Panc1 (cell line): ENCODE data around the gene SNAP23. TPM values are rescaled to one million over a fixed set of nuclear protein-coding genes. Genes with fewer than 3 reads are reported as not detected.

Experiments
- ATAC-seq: fragments of 200-7000 bp; cut with Tn5 transposase; 2 replicates; pipeline ENCODE4 v1.9.1; 2020; ENCODE audit warnings: mild to moderate bottlenecking, moderate library complexity
- BruUV-seq: library from RNA; stranded (reverse); fragments of 400-500 nt; replicated peaks from 2 replicates; lab custom pipeline; 2021; lab: Mats Ljungman, UMichigan
- CTCF ChIA-PET: fragments of 300-600 bp; sonication (Branson Sonifier 250); formaldehyde crosslinking; loops from one replicate; lab custom pipeline; 2022; ENCODE audit warnings: antibody characterized with exemption; lab: Charles Lee
- POLR2A ChIA-PET: fragments of 300-600 bp; sonication (Branson Sonifier 250); formaldehyde crosslinking; loops from one replicate; lab custom pipeline; 2022; ENCODE audit warnings: antibody characterized with exemption; lab: Charles Lee
- DNase-seq: peaks from one replicate; pipeline ENCODE4 v3.0.0-alpha.2; 2010; ENCODE audit warnings: low read depth, low spot score
- H3K27ac ChIP-seq: 2 replicates; pipeline ENCODE4 v1.5.1; 2011; ENCODE audit warnings: mild to moderate bottlenecking, low read length, inconsistent platforms
- H3K27me3 ChIP-seq: fragments of 200-500 bp; sonication (Bioruptor generic); 2 replicates; pipeline ENCODE4 v1.6.0; 2014; ENCODE audit warnings: low read length, inconsistent platforms; ENCODE audit not compliant: control insufficient read depth, insufficient read depth
- H3K36me3 ChIP-seq: fragments of 200-500 bp; sonication (Bioruptor generic); 2 replicates; pipeline ENCODE4 v1.5.1; 2014; ENCODE audit warnings: inconsistent platforms, mild to moderate bottlenecking, low read length, moderate library complexity; ENCODE audit not compliant: control insufficient read depth, insufficient read depth
- H3K4me1 ChIP-seq: 2 replicates; pipeline ENCODE4 v1.5.1; 2011; ENCODE audit warnings: inconsistent platforms, mild to moderate bottlenecking, low read length, moderate library complexity; ENCODE audit not compliant: control insufficient read depth, insufficient read depth
- H3K4me3 ChIP-seq, 2 experiments: 2 replicates each; pipeline ENCODE4 v1.5.1; 2011 to 2012; ENCODE audit warnings: low read depth in 2 of 2, low read length in 2 of 2, mild to moderate bottlenecking in 2 of 2, inconsistent platforms in 1 of 2, moderate library complexity in 1 of 2
- H3K9me3 ChIP-seq: fragments of 200-500 bp; sonication (Bioruptor generic); 2 replicates; pipeline ENCODE4 v1.5.1; 2014; ENCODE audit warnings: low read depth, mild to moderate bottlenecking, inconsistent platforms, low read length, moderate library complexity; ENCODE audit not compliant: control insufficient read depth, insufficient read depth
- CTCF ChIP-seq: fragments of 450-650 bp; IDR thresholded peaks from 2 replicates; pipeline ENCODE4 v1.5.1; 2017; ENCODE audit warnings: mild to moderate bottlenecking
- POLR2AphosphoS5 ChIP-seq: IDR thresholded peaks from 2 replicates; pipeline ENCODE4 v1.6.1; 2012; ENCODE audit warnings: mild to moderate bottlenecking, low read depth, low read length, moderate library complexity
- REST ChIP-seq, 2 experiments: IDR thresholded peaks; 2 replicates each; pipeline ENCODE4 v1.6.1; 2011 to 2012; ENCODE audit warnings: low read depth in 2 of 2, control low read depth in 1 of 2, low read length in 1 of 2, mild to moderate bottlenecking in 1 of 2, moderate library complexity in 1 of 2; ENCODE audit not compliant: insufficient read depth in 1 of 2
- SIN3A ChIP-seq: IDR thresholded peaks from 2 replicates; pipeline ENCODE4 v1.6.1; 2012; ENCODE audit warnings: low read depth, mild to moderate bottlenecking, low read length, moderate library complexity, borderline replicate concordance; ENCODE audit not compliant: insufficient read depth
- TCF7L2 ChIP-seq: IDR thresholded peaks from 2 replicates; pipeline ENCODE4 v1.6.1; 2011; ENCODE audit warnings: mild to moderate bottlenecking, low read depth, low read length, inconsistent platforms
- in situ Hi-C: cut with HindIII; loops from 2 replicates; pipeline ENCODE4 v1.10.0; 2016; ENCODE audit warnings: low sequenced_read_pairs, low pct_unique_long_range_greater_than_20kb
- intact Hi-C: fragments of 100-400 bp; cut with micrococcal nuclease; formaldehyde crosslinking; loops from one replicate; pipeline ENCODE4 v1.10.0; 2022; ENCODE audit not compliant: unreplicated experiment
- total RNA-seq: library from RNA; stranded (reverse); gene quantifications from one replicate; pipeline ENCODE4 v1.2.1, GENCODE V29; 2021; ENCODE audit not compliant: unreplicated experiment

The SNAP23 gene
- total RNA-seq, 1 experiment from 2014 or later: 48.9 TPM

GRCh38 chr15:42498212-42499068 is 3.0 kb downstream of the SNAP23 start:
- ATAC-seq (no peak), DNase-seq (no peak)
- ChIA-PET POLR2A (interaction anchor here (0.6 kb wide), 1 partner anchor 77 kb away, joined by 15 read pairs; the partner anchor contains the start of gene STARD9), CTCF (no interaction called here)
- TF ChIP-seq CTCF: no peak
- TF ChIP-seq SIN3A: no peak
- no peak for TF ChIP-seq REST (IDR thresholded peaks at IDR 0.05; ENCODE audit: insufficient read depth in 1 of 2, low read depth in 2 of 2, low read length in 1 of 2)
- TF ChIP-seq TCF7L2: no peak
- TF ChIP-seq POLR2AphosphoS5: no peak
- Histone ChIP-seq H3K36me3 (peaks cover 2% of the 10 kb centered on the region; the same call in 1 of the 2 replicates), H3K27ac (no peak overlapping the region), H3K4me1 (peaks cover 27% of the 10 kb centered on the region), H3K27me3 (no peaks in the 10 kb centered on the region), H3K4me3 (no peak overlapping the region), H3K9me3 (no peaks in the 10 kb centered on the region)
- TSS peak; percentile 27 for BruUV-seq
- in situ Hi-C loops: no loop called here
- intact Hi-C loops: no loop called here

DNA sequence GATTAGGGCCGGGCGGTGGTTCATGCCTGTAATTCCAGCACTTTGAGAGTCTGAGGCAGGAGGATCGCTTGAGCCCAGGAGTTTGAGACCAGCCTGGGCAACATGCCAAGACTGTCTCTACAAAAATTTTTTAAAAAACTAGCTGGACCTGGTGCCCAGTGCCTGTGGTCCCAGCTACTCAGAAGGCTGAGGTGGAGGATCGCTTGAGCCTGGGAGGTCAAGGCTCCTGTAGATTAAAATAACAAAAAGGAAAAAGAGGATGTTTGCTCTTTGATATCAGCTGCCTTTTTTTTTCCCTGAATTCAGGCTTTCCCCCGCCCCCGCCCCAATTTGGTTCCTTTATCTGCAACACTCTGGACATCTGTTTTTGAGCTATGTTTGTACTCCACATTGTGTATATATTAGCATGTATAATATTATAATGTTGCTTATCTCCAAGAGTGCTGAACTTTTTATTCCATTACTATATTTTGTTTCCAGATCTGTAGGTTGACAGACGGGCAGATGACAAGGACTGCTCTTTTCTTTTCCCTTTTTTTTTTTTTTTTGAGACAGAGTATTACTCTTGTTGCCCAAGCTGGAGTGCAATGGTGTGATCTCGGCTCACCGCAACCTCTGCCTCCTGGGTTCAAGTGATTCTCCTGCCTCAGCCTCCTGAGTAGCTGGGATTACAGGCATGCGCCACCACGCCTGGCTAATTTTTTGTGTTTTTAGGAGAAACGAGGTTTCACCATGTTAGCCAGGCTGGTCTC is 4.6 kb downstream of the SNAP23 start:
- Histone ChIP-seq H3K36me3 (peaks cover 2% of the 10 kb centered on the region; the same call in 1 of the 2 replicates), H3K4me3 (no peak overlapping the region), H3K27me3 (no peaks in the 10 kb centered on the region), H3K9me3 (no peaks in the 10 kb centered on the region), H3K4me1 (peaks cover 22% of the 10 kb centered on the region), H3K27ac (no peak overlapping the region)
- intact Hi-C loops (no loop called here), in situ Hi-C loops (no loop called here)
- DNase-seq: no peak
- ChIA-PET POLR2A (no interaction called here), CTCF (no interaction called here)
- ATAC-seq: no peak
- BruUV-seq: no TSS peak
- TF ChIP-seq SIN3A (no peak), TCF7L2 (no peak), CTCF (no peak), REST (IDR thresholded peaks at IDR 0.05; ENCODE audit: insufficient read depth in 1 of 2, low read depth in 2 of 2, low read length in 1 of 2) (no peak), POLR2AphosphoS5 (no peak)
